ENCODE data around the gene OR2H1. TPM values are rescaled to one million over a fixed set of nuclear protein-coding genes. Genes with fewer than 3 reads are reported as not detected.

OR2H1 gene
- polyA plus RNA-seq, 1 donor (not counting 4 experiments of a cell fraction or from before 2014, with no cell fraction given): not detected

- Histone ChIP-seq H3K9me3 (ENCODE audit: control insufficient read depth, low read depth, low read length) (no peaks in the 10 kb centered on the region), H3K9me1 (ENCODE audit: control insufficient read depth, extremely low read depth, insufficient read depth, low read length) (no peaks in the 10 kb centered on the region), H3K4me1 (ENCODE audit: control insufficient read depth, extremely low read depth, insufficient read depth, low read length) (no peaks in the 10 kb centered on the region), H3K36me3 (ENCODE audit: control insufficient read depth in 2 of 2, extremely low read depth in 1 of 2, insufficient read depth in 2 of 2, low read length in 2 of 2) (no peaks in the 10 kb centered on the region), H4K20me1 (ENCODE audit: control insufficient read depth, extremely low read depth, insufficient read depth, low read length) (no peaks in the 10 kb centered on the region), H3K27ac (ENCODE audit: control insufficient read depth, insufficient read depth, low read length) (no peak overlapping the region), H3K79me2 (ENCODE audit: control insufficient read depth, insufficient read depth, low read length) (no peaks in the 10 kb centered on the region), H3K27me3 (ENCODE audit: control insufficient read depth, extremely low read depth, insufficient read depth, low read length) (no peaks in the 10 kb centered on the region), H3K9ac (ENCODE audit: control insufficient read depth, extremely low read depth, insufficient read depth, low read length) (no peak overlapping the region), H3K4me3 (ENCODE audit: control insufficient read depth in 2 of 3, extremely low read depth in 1 of 3, insufficient read depth in 2 of 3, low read depth in 1 of 3, low read length in 3 of 3) (no peak overlapping the region), H2AFZ (ENCODE audit: control insufficient read depth, low read length) (no peak overlapping the region), H3K4me2 (ENCODE audit: control insufficient read depth, extremely low read depth, insufficient read depth, low read depth, low read length) (no peak overlapping the region)
- dilution Hi-C loops (cut with MboI; ENCODE audit: extremely low pct_ligation_motif_present, low sequenced_read_pairs): no loop called here
- FAIRE-seq: no peak
- no peak for DNase-seq (ENCODE audit: low read depth, low spot score)
- no peak for TF ChIP-seq CTCF (optimal IDR thresholded peaks at IDR 0.05 in 1 of 3, IDR thresholded peaks at IDR 0.05 in 1 of 3, conservative IDR thresholded peaks at IDR 0.05 in 1 of 3; ENCODE audit: extremely low read depth in 1 of 3, insufficient read depth in 2 of 3, low read length in 3 of 3)
- TF ChIP-seq EZH2 (IDR thresholded peaks at IDR 0.05; ENCODE audit: low read length): no peak
Measured at GRCh38 chr6:29419516-29419915, 37.4 kb upstream of the OR2H1 start.

DNA sequence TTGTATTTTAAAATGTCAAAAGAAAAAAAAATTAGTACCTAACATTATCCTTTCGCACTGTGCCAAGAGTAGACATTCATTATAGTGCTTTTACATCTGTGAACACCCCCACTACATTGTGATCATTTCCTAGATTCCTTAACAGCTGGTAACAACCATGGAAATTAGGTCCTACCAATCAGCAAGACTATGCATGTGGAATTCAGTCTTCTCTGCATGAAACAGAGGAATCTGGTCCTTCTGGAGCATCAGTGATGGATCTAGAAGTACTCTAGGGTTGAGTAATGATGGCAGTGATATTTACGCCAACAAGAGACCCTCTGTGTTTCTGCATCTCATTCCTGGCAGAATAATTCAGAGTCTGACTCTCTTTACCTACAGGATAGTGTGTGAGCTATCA lies 32.8 kb upstream of the OR2H1 start:
- no peaks in the 10 kb centered on the region for H3K36me3 ChIP-seq (ENCODE audit: control insufficient read depth in 2 of 2, extremely low read depth in 1 of 2, insufficient read depth in 2 of 2, low read length in 2 of 2)
- no peaks in the 10 kb centered on the region for H4K20me1 ChIP-seq (ENCODE audit: control insufficient read depth, extremely low read depth, insufficient read depth, low read length)
- no peaks in the 10 kb centered on the region for H3K9me1 ChIP-seq (ENCODE audit: control insufficient read depth, extremely low read depth, insufficient read depth, low read length)
- TF ChIP-seq CTCF (optimal IDR thresholded peaks at IDR 0.05 in 1 of 3, IDR thresholded peaks at IDR 0.05 in 1 of 3, conservative IDR thresholded peaks at IDR 0.05 in 1 of 3; ENCODE audit: extremely low read depth in 1 of 3, insufficient read depth in 2 of 3, low read length in 3 of 3) (no peak), EZH2 (IDR thresholded peaks at IDR 0.05; ENCODE audit: low read length) (no peak)
- no peak for DNase-seq (ENCODE audit: low read depth, low spot score)
- H3K9me3 ChIP-seq (ENCODE audit: control insufficient read depth, low read depth, low read length): no peaks in the 10 kb centered on the region
- H3K79me2 ChIP-seq (ENCODE audit: control insufficient read depth, insufficient read depth, low read length): no peaks in the 10 kb centered on the region
- no peak overlapping the region for H2AFZ ChIP-seq (ENCODE audit: control insufficient read depth, low read length)
- H3K4me3 ChIP-seq (ENCODE audit: control insufficient read depth in 2 of 3, extremely low read depth in 1 of 3, insufficient read depth in 2 of 3, low read depth in 1 of 3, low read length in 3 of 3): no peak overlapping the region
- no peak for FAIRE-seq
- H3K9ac ChIP-seq (ENCODE audit: control insufficient read depth, extremely low read depth, insufficient read depth, low read length): no peak overlapping the region
- no peak overlapping the region for H3K4me2 ChIP-seq (ENCODE audit: control insufficient read depth, extremely low read depth, insufficient read depth, low read depth, low read length)
- dilution Hi-C loops (cut with MboI; ENCODE audit: extremely low pct_ligation_motif_present, low sequenced_read_pairs): no loop called here
- H3K27me3 ChIP-seq (ENCODE audit: control insufficient read depth, extremely low read depth, insufficient read depth, low read length): no peaks in the 10 kb centered on the region
- H3K27ac ChIP-seq (ENCODE audit: control insufficient read depth, insufficient read depth, low read length): no peak overlapping the region
- H3K4me1 ChIP-seq (ENCODE audit: control insufficient read depth, extremely low read depth, insufficient read depth, low read length): no peaks in the 10 kb centered on the region

All from keratinocyte (primary cell).